HuH-7 (cell line): ENCODE results near the gene FAM53C.
"Not testable (repeated sequence)": the region's sequence is repeated elsewhere in the genome, so short reads cannot be mapped to it uniquely, and the experiment has no call there.

Experiments used
- DNase-seq: peaks from one replicate; pipeline ENCODE4 v3.0.0; 2011; ENCODE audit warnings: low spot score

Gene FAM53C

GRCh38 chr5:138351517-138351916 lies 13.5 kb downstream of the FAM53C start:
- no peak for DNase-seq

- DNase-seq, result peak; percentile 86
These were observed 14.1 kb downstream of the FAM53C start, which contains the start of gene KDM3B for GRCh38 chr5:138352071-138352721. TSS of gene KDM3B (plus strand) at chr5:138352685. CDS start at chr5:138352796, 111 bp downstream.

- DNase-seq, result peak; percentile 55
These were observed 14.9 kb downstream of the FAM53C start for GRCh38 chr5:138352722-138353559.

- DNase-seq, result no peak
These were observed 15.6 kb downstream of the FAM53C start for GRCh38 chr5:138353560-138354080.

GRCh38 chr5:138354387-138354786 lies 16.3 kb downstream of the FAM53C start:
- no peak for DNase-seq

DNA sequence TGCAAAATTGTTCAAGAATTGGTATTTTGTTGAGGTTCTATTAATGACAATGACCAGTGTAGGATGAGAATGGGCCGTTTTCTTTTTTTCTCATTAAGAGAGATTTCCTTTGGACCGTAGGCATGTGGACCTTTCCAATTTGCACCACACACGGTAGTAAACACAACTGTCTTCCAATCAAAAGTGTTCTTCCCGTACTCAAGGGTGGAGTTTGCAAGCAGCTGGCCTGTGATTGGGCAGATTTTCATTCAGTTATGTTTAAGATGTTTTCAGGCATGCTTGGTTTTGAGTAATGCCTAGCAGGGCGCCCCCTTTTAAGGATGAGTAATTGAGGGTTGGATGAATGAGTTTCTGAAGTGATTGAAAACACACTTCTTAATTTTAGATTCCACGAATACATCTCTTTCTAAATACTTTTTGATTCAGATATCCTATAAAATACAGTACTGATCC lies 16.9 kb downstream of the FAM53C start:
- no peak for DNase-seq

GRCh38 chr5:138359621-138360020 lies 21.6 kb downstream of the FAM53C start:
- no peak for DNase-seq

DNA sequence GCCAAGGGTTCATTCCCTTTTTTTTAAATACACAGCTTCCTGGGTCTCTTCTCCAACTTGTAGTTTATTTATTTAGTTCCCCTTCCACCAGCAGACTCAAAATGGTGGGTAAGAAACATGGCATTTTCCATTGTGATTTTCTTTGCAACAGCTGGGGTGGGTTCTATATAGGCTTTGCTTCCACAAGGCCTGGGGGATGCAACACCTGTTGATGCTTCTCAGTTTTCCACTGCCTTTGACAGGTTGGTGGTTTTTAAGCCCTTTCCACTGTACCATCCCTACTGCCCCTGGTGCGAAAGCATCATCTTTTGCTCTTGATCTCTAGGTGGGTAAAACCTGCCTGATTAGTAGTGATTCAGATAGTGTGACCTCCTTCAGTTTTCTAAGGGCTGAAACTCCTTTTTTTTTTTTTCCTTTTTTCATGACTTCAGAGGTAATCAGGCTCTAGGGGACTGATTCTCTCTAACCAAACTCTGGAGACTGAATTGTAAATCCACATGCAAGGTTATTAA lies 22.9 kb downstream of the FAM53C start:
- DNase-seq, result no peak

DNA sequence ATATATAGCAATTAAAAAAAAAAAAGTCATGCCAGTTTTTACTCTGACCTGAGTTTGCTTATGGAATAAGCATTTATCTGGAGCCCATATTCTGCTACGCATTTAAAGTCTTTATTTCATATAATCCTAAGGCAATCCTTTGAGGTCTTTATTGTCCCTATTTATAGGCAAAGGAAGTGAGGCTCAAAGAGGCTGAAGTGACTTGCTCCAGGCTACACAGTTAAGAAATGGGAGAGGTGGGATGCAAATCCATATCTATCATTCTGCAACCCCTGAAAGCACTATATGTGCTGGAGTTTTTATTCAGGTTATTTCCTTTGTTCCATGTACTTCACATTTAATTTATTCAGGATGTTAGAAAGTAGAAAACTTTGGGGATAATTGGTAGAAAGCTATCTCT lies 26.5 kb downstream of the FAM53C start:
- DNase-seq, result no peak

- no peak for DNase-seq
These were observed 28.7 kb downstream of the FAM53C start for GRCh38 chr5:138366632-138367382.

- DNase-seq, result no peak
These were observed 31.2 kb downstream of the FAM53C start for GRCh38 chr5:138369261-138369660.

DNA sequence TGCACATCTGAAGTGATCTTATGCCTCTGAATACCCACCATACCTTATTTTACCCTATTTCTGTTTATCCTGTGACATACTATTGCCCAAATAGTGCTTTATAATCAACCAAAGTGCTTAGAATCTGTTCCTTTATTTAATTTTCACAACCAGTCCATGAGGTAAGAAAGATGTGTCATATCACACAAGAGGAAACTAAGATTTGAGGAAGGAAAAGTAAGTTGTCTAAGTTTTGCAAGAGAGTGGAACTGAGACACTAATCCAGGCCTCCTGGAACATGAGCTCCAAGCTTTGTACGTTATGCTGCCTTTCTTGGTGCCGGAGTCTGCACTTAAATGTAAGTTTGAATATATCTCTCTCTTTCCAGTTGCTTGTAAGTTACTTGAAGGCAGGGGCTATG lies 31.6 kb downstream of the FAM53C start:
- no peak for DNase-seq

- DNase-seq, result no peak
These were observed 32.5 kb downstream of the FAM53C start for GRCh38 chr5:138370537-138370936.

- no peak for DNase-seq
These were observed 33.4 kb downstream of the FAM53C start for GRCh38 chr5:138371454-138371853.

DNA sequence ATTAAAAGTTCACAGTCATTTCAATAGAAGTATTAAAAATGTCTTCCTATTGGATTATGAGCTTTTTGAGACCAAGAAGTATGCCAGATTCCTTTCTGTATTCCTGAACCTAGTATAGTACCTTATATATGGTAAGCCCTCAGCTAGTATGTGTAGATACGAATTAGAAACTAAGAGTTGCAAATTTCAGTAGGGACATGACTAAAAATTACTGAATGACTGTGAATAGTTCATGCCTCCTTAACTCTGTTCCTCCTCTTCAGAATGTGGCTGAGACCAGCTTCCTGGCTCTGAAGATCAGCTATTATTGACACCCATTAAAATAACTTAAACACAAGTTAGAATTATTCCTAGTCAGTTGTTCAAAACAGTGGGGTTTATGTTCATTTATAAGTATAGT lies 34.2 kb downstream of the FAM53C start:
- DNase-seq, result no peak

DNA sequence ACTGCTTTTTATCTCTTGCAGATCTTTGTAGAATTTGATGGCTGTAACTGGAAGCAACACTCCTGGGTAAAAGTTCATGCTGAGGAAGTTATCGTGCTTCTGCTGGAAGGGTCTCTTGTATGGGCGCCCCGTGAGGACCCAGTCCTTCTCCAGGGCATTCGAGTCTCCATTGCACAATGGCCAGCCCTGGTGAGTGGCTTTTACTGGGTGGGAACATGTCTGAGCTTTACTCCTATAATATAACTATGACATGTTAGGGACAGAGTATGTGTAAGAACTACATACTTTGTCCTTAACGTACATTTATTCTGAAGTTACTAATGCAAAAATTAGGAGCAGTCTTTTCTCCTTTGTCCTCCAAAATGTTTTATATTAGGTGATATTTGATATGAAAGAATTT lies 34.6 kb downstream of the FAM53C start:
- no peak for DNase-seq

- no peak for DNase-seq
These were observed 44.3 kb downstream of the FAM53C start for GRCh38 chr5:138382347-138382746.

DNA sequence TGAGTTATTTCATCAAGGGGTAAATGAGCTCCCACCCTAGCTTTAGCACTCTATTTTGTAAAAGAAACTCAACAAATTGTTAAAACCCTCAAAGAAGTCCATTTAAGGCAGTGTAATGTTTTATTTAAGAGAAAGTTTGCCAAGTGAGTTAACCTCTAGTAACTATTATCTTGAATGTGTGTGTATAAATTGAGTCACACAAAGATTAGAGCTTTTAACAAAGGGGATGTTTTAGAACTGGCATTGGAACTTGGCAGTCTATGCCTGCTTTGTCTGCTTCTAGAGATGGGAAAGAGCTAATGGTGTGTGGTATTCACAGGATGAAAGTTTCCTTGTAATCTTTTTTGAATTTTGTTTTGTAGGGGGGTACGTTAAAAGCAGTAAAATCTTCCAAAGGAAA lies 47.6 kb downstream of the FAM53C start:
- DNase-seq, result no peak

- DNase-seq, result no peak
These were observed 48.2 kb downstream of the FAM53C start for GRCh38 chr5:138386290-138386689.

GRCh38 chr5:138389332-138389731 lies 51.3 kb downstream of the FAM53C start:
- DNase-seq, result no peak

DNA sequence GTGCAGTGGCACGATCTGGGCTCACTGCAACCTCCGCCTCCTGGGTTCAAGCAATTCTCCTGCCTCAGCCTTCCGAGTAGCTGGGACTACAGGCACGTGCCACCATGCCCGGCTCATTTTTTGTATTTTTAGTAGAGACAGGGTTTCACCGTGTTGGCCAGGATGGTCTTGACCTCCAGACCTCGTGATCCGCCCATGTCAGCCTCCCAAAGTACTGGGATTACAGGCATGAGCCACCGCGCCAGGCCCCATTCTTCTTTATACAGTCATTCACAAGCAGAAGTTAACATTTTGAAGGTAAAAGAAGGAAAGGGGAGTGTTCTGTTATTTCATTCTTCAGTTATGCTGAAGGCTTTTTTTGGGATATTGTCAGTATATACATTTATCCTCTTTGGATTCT lies 51.8 kb downstream of the FAM53C start:
- DNase-seq, result not testable (repeated sequence)

GRCh38 chr5:138391859-138392386 lies 53.9 kb downstream of the FAM53C start:
- no peak for DNase-seq
